ENCODE data around the gene DMRT1.

GRCh38 chr9:974996-975739, 133.7 kb downstream of the DMRT1 start:
- TF ChIP-seq EZH2 (optimal IDR thresholded peaks at IDR 0.05; ENCODE audit: low read depth, low read length): no peak
- no peak for TF ChIP-seq CTCF (IDR thresholded peaks at IDR 0.05; ENCODE audit: low read length)

Measured in MM.1S (cell line).